ENCODE measurements around the gene TRIO.

DNA sequence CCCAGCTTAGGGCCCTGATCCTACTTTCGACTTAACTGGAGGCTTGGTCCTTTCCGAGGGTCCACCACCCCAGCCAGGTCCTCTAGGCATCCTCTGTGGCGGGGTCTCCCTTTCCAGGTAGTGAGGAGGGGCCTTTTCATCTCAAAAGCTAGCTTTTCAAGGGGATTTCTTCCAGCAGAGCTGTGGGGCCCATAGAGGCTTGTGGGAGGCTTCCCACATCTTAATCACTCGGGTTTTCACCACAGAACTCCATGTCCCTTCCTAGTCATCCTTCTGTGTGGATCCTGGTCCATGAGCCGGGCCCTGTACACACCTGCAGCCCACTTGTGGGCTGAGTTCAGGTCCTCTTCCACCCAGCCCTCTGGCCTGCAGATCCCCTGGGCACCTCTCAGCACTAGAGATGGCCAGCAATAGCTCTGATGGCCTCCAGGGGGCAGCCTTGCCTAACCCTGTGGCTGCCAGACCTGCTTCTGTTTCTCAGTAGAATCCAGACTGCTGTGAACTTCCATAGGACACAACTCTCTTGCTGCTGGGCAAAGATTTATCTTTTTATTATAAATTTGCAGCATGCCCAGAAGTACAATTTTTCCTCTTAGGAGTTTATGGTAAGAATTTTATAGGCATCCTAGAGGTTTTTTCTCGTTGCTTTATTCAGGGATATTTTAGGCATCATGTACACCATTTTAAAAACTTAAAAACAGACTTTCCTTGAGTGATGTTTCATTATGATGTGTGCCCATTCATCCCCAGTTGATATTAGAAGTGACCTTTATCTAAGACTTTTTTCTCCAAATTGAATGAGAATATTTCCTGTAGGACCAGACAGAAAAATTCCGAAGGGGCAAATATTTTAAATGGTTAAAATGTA is 208.9 kb downstream of the TRIO start:
- peak; percentile 89 for TF ChIP-seq CTCF (IDR thresholded peaks at IDR 0.05; ENCODE audit: insufficient read depth, low read length, poor library complexity, severe bottlenecking)
- TF ChIP-seq EZH2phosphoT487 (conservative IDR thresholded peaks at IDR 0.05; ENCODE audit: low read length) = no peak
